H9 (cell line): ENCODE data around the gene FEZF2. TPM values are rescaled to one million over a fixed set of nuclear protein-coding genes. Genes with fewer than 3 reads are reported as not detected.

Experiments used
- DNase-seq: peaks from one replicate; pipeline ENCODE4 v3.0.0-alpha.2; 2017
- H2AFZ ChIP-seq: one replicate; pipeline ENCODE4 v1.6.1; 2013; ENCODE audit warnings: mild to moderate bottlenecking, low read length, control low read depth, moderate library complexity
- H2AK5ac ChIP-seq: 2 replicates; pipeline ENCODE4 v1.6.1; 2013; ENCODE audit warnings: low read length, control low read depth, mixed read lengths; ENCODE audit not compliant: insufficient read length
- H2BK120ac ChIP-seq: one replicate; pipeline ENCODE4 v1.6.1; 2013; ENCODE audit warnings: low read depth, mild to moderate bottlenecking, low read length, control low read depth, inconsistent platforms; ENCODE audit not compliant: poor library complexity, severe bottlenecking
- H2BK12ac ChIP-seq: 2 replicates; pipeline ENCODE4 v1.6.1; 2013; ENCODE audit warnings: low read length, control low read depth, mixed read lengths, low read depth; ENCODE audit not compliant: insufficient read length
- H2BK15ac ChIP-seq: 2 replicates; pipeline ENCODE4 v1.6.1; 2013; ENCODE audit warnings: low read depth, low read length, control low read depth
- H2BK20ac ChIP-seq: one replicate; pipeline ENCODE4 v1.6.1; 2013; ENCODE audit warnings: low read depth, mild to moderate bottlenecking, low read length, control low read depth, inconsistent platforms; ENCODE audit not compliant: poor library complexity, severe bottlenecking
- H2BK5ac ChIP-seq: 2 replicates; pipeline ENCODE4 v1.6.1; 2013; ENCODE audit warnings: low read length, control low read depth, mixed read lengths; ENCODE audit not compliant: insufficient read length
- H3K14ac ChIP-seq: 2 replicates; pipeline ENCODE4 v1.6.1; 2013; ENCODE audit warnings: low read length, control low read depth; ENCODE audit not compliant: insufficient read depth
- H3K18ac ChIP-seq: 2 replicates; pipeline ENCODE4 v1.6.1; 2013; ENCODE audit warnings: low read depth, mild to moderate bottlenecking, mixed read lengths, low read length, control low read depth; ENCODE audit not compliant: insufficient read length
- H3K23ac ChIP-seq: 2 replicates; pipeline ENCODE4 v1.6.1; 2013; ENCODE audit warnings: low read length, control low read depth, mixed read lengths, low read depth; ENCODE audit not compliant: insufficient read length
- H3K23me2 ChIP-seq: 2 replicates; pipeline ENCODE4 v1.6.1; 2013; ENCODE audit warnings: low read depth, mild to moderate bottlenecking, mixed read lengths, low read length, control low read depth; ENCODE audit not compliant: insufficient read length, poor library complexity, severe bottlenecking
- H3K27ac ChIP-seq: 2 replicates; pipeline ENCODE4 v1.5.1; 2013; ENCODE audit warnings: low read length, control low read depth, mixed read lengths, low read depth; ENCODE audit not compliant: insufficient read length
- H3K27me3 ChIP-seq: 2 replicates; pipeline ENCODE4 v1.6.1; 2013; ENCODE audit warnings: low read length, control low read depth, inconsistent platforms; ENCODE audit not compliant: insufficient read depth
- H3K4ac ChIP-seq: 2 replicates; pipeline ENCODE4 v1.6.1; 2013; ENCODE audit warnings: low read depth, mild to moderate bottlenecking, control low read depth, inconsistent platforms, low read length, moderate library complexity
- H3K4me1 ChIP-seq: 2 replicates; pipeline ENCODE4 v1.6.1; 2013; ENCODE audit warnings: low read length, control low read depth, inconsistent platforms; ENCODE audit not compliant: insufficient read depth
- H3K4me2 ChIP-seq: 2 replicates; pipeline ENCODE4 v1.6.1; 2013; ENCODE audit warnings: low read length, control low read depth, mixed read lengths; ENCODE audit not compliant: insufficient read length, insufficient read depth
- H3K56ac ChIP-seq: 2 replicates; pipeline ENCODE4 v1.6.1; 2013; ENCODE audit warnings: low read depth, mild to moderate bottlenecking, mixed read lengths, low read length, control low read depth; ENCODE audit not compliant: insufficient read length
- H3K79me1 ChIP-seq: 2 replicates; pipeline ENCODE4 v1.6.1; 2013; ENCODE audit warnings: low read depth, mild to moderate bottlenecking, moderate library complexity, low read length, control low read depth, inconsistent platforms; ENCODE audit not compliant: insufficient read depth, poor library complexity, severe bottlenecking
- H3K79me2 ChIP-seq: 2 replicates; pipeline ENCODE4 v1.6.1; 2013; ENCODE audit warnings: low read length, control low read depth, inconsistent platforms; ENCODE audit not compliant: insufficient read depth
- H3K9ac ChIP-seq: 2 replicates; pipeline ENCODE4 v1.6.1; 2013; ENCODE audit warnings: low read length, control low read depth, mixed read lengths; ENCODE audit not compliant: insufficient read length; ENCODE audit errors: extremely low read depth
- H3K9me3 ChIP-seq: one replicate; pipeline ENCODE4 v1.6.1; 2013; ENCODE audit warnings: low read depth, low read length, inconsistent platforms; ENCODE audit not compliant: control insufficient read depth
- H3T11ph ChIP-seq: one replicate; pipeline ENCODE4 v1.6.1; 2013; ENCODE audit warnings: mild to moderate bottlenecking, low read length, control low read depth, inconsistent platforms
- H4K20me1 ChIP-seq: one replicate; pipeline ENCODE4 v1.6.1; 2013; ENCODE audit not compliant: control insufficient read depth, insufficient read length, insufficient read depth
- H4K5ac ChIP-seq: 2 replicates; pipeline ENCODE4 v1.6.1; 2013; ENCODE audit warnings: low read depth, mild to moderate bottlenecking, mixed read lengths, low read length, control low read depth; ENCODE audit not compliant: insufficient read length
- H4K8ac ChIP-seq: replicated peaks from 2 replicates; pipeline ENCODE4 v1.6.1; 2013; ENCODE audit warnings: low read length, control low read depth, mixed read lengths, low read depth; ENCODE audit not compliant: insufficient read length
- H4K91ac ChIP-seq: 2 replicates; pipeline ENCODE4 v1.6.1; 2013; ENCODE audit warnings: low read depth, mild to moderate bottlenecking, moderate library complexity, mixed read lengths, low read length, control low read depth; ENCODE audit not compliant: insufficient read length
- H3K27ac Mint-ChIP-seq, 3 experiments: 2 replicates in 2 of 3; 3 replicates in 1 of 3; pipeline ENCODE4 v1.8.0; 2020 to 2021; ENCODE audit warnings: mixed read lengths in 3 of 3, mild to moderate bottlenecking in 1 of 3, moderate library complexity in 1 of 3
- H3K27me3 Mint-ChIP-seq: 2 replicates; pipeline ENCODE4 v1.8.0; 2021; ENCODE audit warnings: low read depth, mild to moderate bottlenecking, moderate library complexity, mixed read lengths
- H3K36me3 Mint-ChIP-seq, 3 experiments: 2 replicates in 2 of 3; 3 replicates in 1 of 3; pipeline ENCODE4 v1.8.0; 2020 to 2021; ENCODE audit warnings: low read depth in 3 of 3, mixed read lengths in 3 of 3; ENCODE audit not compliant: insufficient read depth in 1 of 3
- H3K4me1 Mint-ChIP-seq, 2 experiments: 2 replicates each; pipeline ENCODE4 v1.8.0; 2020; ENCODE audit warnings: mixed read lengths in 2 of 2
- H3K4me3 Mint-ChIP-seq, 2 experiments: 2 replicates in 1 of 2; 3 replicates in 1 of 2; pipeline ENCODE4 v1.8.0; 2020 to 2021; ENCODE audit warnings: mild to moderate bottlenecking in 2 of 2, mixed read lengths in 2 of 2, moderate library complexity in 1 of 2
- H3K9me3 Mint-ChIP-seq, 2 experiments: 2 replicates in 1 of 2; 3 replicates in 1 of 2; pipeline ENCODE4 v1.8.0; 2020; ENCODE audit warnings: mild to moderate bottlenecking in 2 of 2, mixed read lengths in 2 of 2, moderate library complexity in 1 of 2
- WGBS: extraction: QIAGEN DNeasy Blood & Tissue Kit; methylation state at CpG from one replicate; pipeline ENCODE4 v1.1.7; 2013; ENCODE audit warnings: missing lambda C conversion rate, low lambda C conversion rate, mixed read lengths; ENCODE audit not compliant: insufficient read length; ENCODE audit errors: extremely low coverage; 5-methylcytosine and 5-hydroxymethylcytosine counted together
- total RNA-seq: library from RNA; stranded (reverse); gene quantifications from 2 replicates; pipeline ENCODE4 v1.2.1, GENCODE V29; 2021
- TF ChIP-seq, protein P1 (sequence below): fragments of 200-600 bp; sonication (generic); conservative IDR thresholded peaks from 3 replicates; pipeline ENCODE4 v1.8.0; 2021; ENCODE audit warnings: antibody characterized with exemption, mild to moderate bottlenecking

The FEZF2 gene
- total RNA-seq, 1 experiment from 2014 or later, result 0.11 TPM

DNA sequence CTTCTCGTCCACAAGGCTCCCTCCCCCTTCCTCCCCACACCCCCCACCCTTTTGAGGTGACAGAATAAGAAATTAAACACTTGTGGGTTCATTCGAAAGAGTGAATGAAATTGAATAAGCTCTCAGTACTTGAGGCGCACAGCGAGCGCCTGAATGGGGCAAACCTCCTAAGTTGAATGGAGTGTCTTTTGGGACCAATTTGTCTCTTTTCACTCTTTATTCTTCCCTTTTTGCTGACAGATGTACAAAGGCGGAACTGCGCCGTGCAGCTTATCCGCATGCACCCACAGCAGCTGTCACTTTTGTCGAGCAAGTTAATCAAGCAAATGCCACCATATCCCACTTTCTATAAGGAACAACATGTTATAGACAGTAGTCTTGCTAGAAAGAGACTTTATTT is 47.9 kb upstream of the FEZF2 start:
- no peak overlapping the region for H2AK5ac ChIP-seq
- no peak overlapping the region for H3K9ac ChIP-seq
- no peaks in the 10 kb centered on the region for H3K4me1 ChIP-seq
- no peak overlapping the region for H2BK20ac ChIP-seq
- no peak for DNase-seq
- H2BK12ac ChIP-seq, result no peak overlapping the region
- H3K23ac ChIP-seq, result no peak overlapping the region
- H4K8ac ChIP-seq, result no peak overlapping the region
- H2AFZ ChIP-seq, result no peak overlapping the region
- no peak overlapping the region for H3K27ac ChIP-seq
- TF ChIP-seq, protein P1, sequence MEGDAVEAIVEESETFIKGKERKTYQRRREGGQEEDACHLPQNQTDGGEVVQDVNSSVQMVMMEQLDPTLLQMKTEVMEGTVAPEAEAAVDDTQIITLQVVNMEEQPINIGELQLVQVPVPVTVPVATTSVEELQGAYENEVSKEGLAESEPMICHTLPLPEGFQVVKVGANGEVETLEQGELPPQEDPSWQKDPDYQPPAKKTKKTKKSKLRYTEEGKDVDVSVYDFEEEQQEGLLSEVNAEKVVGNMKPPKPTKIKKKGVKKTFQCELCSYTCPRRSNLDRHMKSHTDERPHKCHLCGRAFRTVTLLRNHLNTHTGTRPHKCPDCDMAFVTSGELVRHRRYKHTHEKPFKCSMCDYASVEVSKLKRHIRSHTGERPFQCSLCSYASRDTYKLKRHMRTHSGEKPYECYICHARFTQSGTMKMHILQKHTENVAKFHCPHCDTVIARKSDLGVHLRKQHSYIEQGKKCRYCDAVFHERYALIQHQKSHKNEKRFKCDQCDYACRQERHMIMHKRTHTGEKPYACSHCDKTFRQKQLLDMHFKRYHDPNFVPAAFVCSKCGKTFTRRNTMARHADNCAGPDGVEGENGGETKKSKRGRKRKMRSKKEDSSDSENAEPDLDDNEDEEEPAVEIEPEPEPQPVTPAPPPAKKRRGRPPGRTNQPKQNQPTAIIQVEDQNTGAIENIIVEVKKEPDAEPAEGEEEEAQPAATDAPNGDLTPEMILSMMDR, result no peak
- H3K9me3 Mint-ChIP-seq, result no peaks in the 10 kb centered on the region; a peak in 1 of 5 replicates
- no peaks in the 10 kb centered on the region for H4K20me1 ChIP-seq
- H3K56ac ChIP-seq, result no peak overlapping the region
- H3K18ac ChIP-seq, result no peak overlapping the region
- no peak overlapping the region for H3K27ac Mint-ChIP-seq
- peaks cover 0 to 1% (median 0%) of the 10 kb centered on the region in 3 experiments; a peak in 1 of 7 replicates for H3K36me3 Mint-ChIP-seq
- H3K9me3 ChIP-seq, result no peaks in the 10 kb centered on the region
- H4K5ac ChIP-seq, result no peak overlapping the region
- H4K91ac ChIP-seq, result no peak overlapping the region
- H3K4me1 Mint-ChIP-seq, result peaks cover 7 to 15% of the 10 kb centered on the region in 2 experiments
- no peak overlapping the region for H2BK15ac ChIP-seq
- no peaks in the 10 kb centered on the region for H3K79me1 ChIP-seq
- no peak overlapping the region for H3K4ac ChIP-seq
- no CpG with 5 or more reads among the region's 10 CpGs for WGBS
- no peak overlapping the region for H2BK120ac ChIP-seq
- H3K14ac ChIP-seq, result no peak overlapping the region; the same call in 1 of the 2 replicates
- no peak overlapping the region for H3T11ph ChIP-seq
- H3K4me3 Mint-ChIP-seq, result no peak overlapping the region
- H3K23me2 ChIP-seq, result no peaks in the 10 kb centered on the region
- no peaks in the 10 kb centered on the region for H3K79me2 ChIP-seq
- no peaks in the 10 kb centered on the region for H3K27me3 ChIP-seq
- H3K27me3 Mint-ChIP-seq, result peaks cover 83% of the 10 kb centered on the region
- H3K4me2 ChIP-seq, result no peak overlapping the region
- no peak overlapping the region for H2BK5ac ChIP-seq
